ENCODE results near the gene CYLD.

Gene CYLD

GRCh38 chr16:50818380-50818779, 76.5 kb downstream of the CYLD start:
- in situ Hi-C loops (cut with HindIII; ENCODE audit: low sequenced_read_pairs), result no loop called here
- H3K4me3 ChIP-seq (ENCODE audit: low read depth, low read length), result no peak overlapping the region
- TF ChIP-seq, protein P1, sequence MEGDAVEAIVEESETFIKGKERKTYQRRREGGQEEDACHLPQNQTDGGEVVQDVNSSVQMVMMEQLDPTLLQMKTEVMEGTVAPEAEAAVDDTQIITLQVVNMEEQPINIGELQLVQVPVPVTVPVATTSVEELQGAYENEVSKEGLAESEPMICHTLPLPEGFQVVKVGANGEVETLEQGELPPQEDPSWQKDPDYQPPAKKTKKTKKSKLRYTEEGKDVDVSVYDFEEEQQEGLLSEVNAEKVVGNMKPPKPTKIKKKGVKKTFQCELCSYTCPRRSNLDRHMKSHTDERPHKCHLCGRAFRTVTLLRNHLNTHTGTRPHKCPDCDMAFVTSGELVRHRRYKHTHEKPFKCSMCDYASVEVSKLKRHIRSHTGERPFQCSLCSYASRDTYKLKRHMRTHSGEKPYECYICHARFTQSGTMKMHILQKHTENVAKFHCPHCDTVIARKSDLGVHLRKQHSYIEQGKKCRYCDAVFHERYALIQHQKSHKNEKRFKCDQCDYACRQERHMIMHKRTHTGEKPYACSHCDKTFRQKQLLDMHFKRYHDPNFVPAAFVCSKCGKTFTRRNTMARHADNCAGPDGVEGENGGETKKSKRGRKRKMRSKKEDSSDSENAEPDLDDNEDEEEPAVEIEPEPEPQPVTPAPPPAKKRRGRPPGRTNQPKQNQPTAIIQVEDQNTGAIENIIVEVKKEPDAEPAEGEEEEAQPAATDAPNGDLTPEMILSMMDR (IDR thresholded peaks at IDR 0.05; ENCODE audit: low read depth, low read length, missing control alignments), result no peak
- no peak for DNase-seq (ENCODE audit: low read depth)

DNA sequence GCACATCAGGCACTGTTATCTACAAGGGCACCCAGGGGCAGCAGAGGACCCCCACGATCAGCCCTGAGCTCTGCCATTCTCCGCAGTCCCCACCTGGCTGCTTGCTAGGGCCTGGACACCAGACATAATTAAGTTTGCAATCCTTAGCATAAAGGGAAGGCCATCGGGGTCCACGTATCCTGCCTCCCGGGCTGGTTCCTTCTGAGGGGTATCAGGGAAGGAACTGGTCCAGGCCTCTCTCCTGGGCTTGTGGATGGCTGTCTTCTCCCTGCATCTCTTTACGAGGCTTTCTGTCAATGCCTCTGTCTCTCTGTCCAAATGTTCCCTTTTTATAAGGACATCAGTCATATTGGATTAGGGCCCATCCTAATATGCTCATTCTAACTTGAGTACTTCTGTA, 77.8 kb downstream of the CYLD start:
- H3K4me3 ChIP-seq (ENCODE audit: low read depth, low read length), result no peak overlapping the region
- DNase-seq (ENCODE audit: low read depth), result no peak
- in situ Hi-C loops (cut with HindIII; ENCODE audit: low sequenced_read_pairs), result no loop called here
- TF ChIP-seq, protein P1 (IDR thresholded peaks at IDR 0.05; ENCODE audit: low read depth, low read length, missing control alignments), result no peak

- DNase-seq (ENCODE audit: low read depth), result no peak
- in situ Hi-C loops (cut with HindIII; ENCODE audit: low sequenced_read_pairs), result no loop called here
- no peak overlapping the region for H3K4me3 ChIP-seq (ENCODE audit: low read depth, low read length)
- TF ChIP-seq, protein P1 (IDR thresholded peaks at IDR 0.05; ENCODE audit: low read depth, low read length, missing control alignments), result no peak
Measured at GRCh38 chr16:50820225-50820624, 78.3 kb downstream of the CYLD start.

DNA sequence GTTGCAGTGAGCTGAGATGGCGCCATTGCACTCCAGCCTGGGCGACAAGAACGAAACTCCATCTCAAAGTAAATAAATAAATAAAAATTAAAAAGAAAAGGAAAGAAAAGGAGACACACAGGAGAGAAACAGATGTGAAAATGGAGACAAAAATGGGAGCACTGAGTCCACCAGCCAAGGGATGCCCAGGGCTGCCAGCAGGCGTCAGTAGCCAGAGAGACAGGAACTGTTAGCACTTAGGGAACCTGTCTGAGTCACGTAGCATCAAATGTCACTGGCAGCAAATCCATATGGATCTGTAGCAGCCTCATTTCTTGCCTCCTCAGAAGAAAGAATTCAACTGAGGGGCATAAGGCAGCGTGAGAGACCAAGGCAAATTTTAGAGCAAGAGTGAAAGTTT, 79.7 kb downstream of the CYLD start:
- in situ Hi-C loops (cut with HindIII; ENCODE audit: low sequenced_read_pairs), result no loop called here
- H3K4me3 ChIP-seq (ENCODE audit: low read depth, low read length), result no peak overlapping the region
- TF ChIP-seq, protein P1 (IDR thresholded peaks at IDR 0.05; ENCODE audit: low read depth, low read length, missing control alignments), result no peak
- no peak for DNase-seq (ENCODE audit: low read depth)

- in situ Hi-C loops (cut with HindIII; ENCODE audit: low sequenced_read_pairs), result no loop called here
- TF ChIP-seq, protein P1 (IDR thresholded peaks at IDR 0.05; ENCODE audit: low read depth, low read length, missing control alignments), result no peak
- DNase-seq (ENCODE audit: low read depth), result no peak
- no peak overlapping the region for H3K4me3 ChIP-seq (ENCODE audit: low read depth, low read length)
Measured at GRCh38 chr16:50822671-50823070, 80.8 kb downstream of the CYLD start.

DNA sequence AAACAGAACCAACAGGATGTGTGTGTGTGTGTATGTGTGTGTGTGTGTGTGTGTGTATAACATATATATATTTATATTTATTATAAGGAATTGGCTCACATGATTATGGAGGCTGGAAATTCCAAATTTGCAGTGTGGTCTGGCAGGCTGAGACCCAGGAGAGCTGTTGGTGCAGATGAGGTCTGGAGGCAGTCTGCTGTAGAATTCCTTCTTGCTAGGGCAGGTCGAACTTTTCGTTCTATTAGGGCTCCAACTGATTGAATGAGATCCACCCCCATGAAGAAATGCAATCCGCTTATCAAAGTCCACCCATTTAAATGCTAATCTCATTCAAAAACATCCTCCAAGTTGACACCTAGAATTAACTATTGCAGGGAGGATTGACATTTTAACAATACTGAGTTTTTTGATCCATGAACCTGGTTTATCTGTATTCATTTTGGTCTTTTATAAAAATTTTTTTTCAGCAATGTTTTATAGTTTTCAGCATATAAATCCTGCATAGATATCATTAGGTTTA, 85.0 kb downstream of the CYLD start:
- DNase-seq (ENCODE audit: low read depth), result no peak
- no peak overlapping the region for H3K4me3 ChIP-seq (ENCODE audit: low read depth, low read length)
- in situ Hi-C loops (cut with HindIII; ENCODE audit: low sequenced_read_pairs), result no loop called here
- TF ChIP-seq, protein P1 (IDR thresholded peaks at IDR 0.05; ENCODE audit: low read depth, low read length, missing control alignments), result no peak

Data from astrocyte of the cerebellum (primary cell).